Urinary bladder (tissue), 4 donors: ENCODE measurements around the gene COX5B. TPM values are rescaled to one million over a fixed set of nuclear protein-coding genes. Genes with fewer than 3 reads are reported as not detected.

ENCODE experiments used
- DNase-seq: peaks from one replicate; pipeline ENCODE4 v3.0.0-alpha.2; 2015; ENCODE audit errors: extremely low spot score
- H3K27ac ChIP-seq: one replicate; pipeline ENCODE4 v1.5.1; 2013; ENCODE audit warnings: low read depth, mild to moderate bottlenecking, moderate library complexity
- H3K36me3 ChIP-seq: one replicate; pipeline ENCODE4 v1.6.1; 2013; ENCODE audit warnings: mild to moderate bottlenecking, moderate library complexity; ENCODE audit not compliant: insufficient read depth
- H3K4me1 ChIP-seq: one replicate; pipeline ENCODE4 v1.6.1; 2013; ENCODE audit warnings: mild to moderate bottlenecking, moderate library complexity; ENCODE audit not compliant: insufficient read depth
- H3K4me3 ChIP-seq: one replicate; pipeline ENCODE4 v1.5.1; 2013; ENCODE audit warnings: low read depth, low read length
- WGBS: extraction: QIAGEN DNeasy Blood & Tissue Kit; methylation state at CpG from one replicate; pipeline ENCODE4 v1.1.7; 2013; 5-methylcytosine and 5-hydroxymethylcytosine counted together
- polyA plus RNA-seq: library from polyadenylated mRNA; stranded (reverse); fragments of 200-250 nt; gene quantifications from one replicate; pipeline ENCODE4 v1.2.3, GENCODE V29; 2013
- total RNA-seq: library from RNA; depleted of rRNA; stranded (reverse); fragments of >200 nt; gene quantifications from one replicate; pipeline ENCODE4 v1.2.3, GENCODE V29; 2014
- donor health status: healthy with polysubstance abuse.
- donor health status: healthy.

The COX5B gene
- total and polyA plus RNA-seq, 2 donors = 161 to 410 TPM

- 75% methylated on average over 13 of the region's 13 CpGs for WGBS
- DNase-seq = no peak
These were observed 12.9 kb downstream of the COX5B start for GRCh38 chr2:97658691-97659157.

GRCh38 chr2:97659256-97660043 lies 13.6 kb downstream of the COX5B start:
- H3K27ac ChIP-seq = no peak overlapping the region
- no peak for DNase-seq
- WGBS = 88% methylated on average over 29 of the region's 29 CpGs
- no peaks in the 10 kb centered on the region for H3K4me1 ChIP-seq
- H3K4me3 ChIP-seq = no peak overlapping the region
- H3K36me3 ChIP-seq = peaks cover 3% of the 10 kb centered on the region

More at GRCh38 chr2:97658691-97659157, 12.9 kb downstream of the COX5B start:
- Histone ChIP-seq H3K36me3 (peaks cover 3% of the 10 kb centered on the region), H3K4me1 (no peaks in the 10 kb centered on the region), H3K27ac (no peak overlapping the region), H3K4me3 (no peak overlapping the region)

GRCh38 chr2:97660044-97660774 lies 14.3 kb downstream of the COX5B start:
- no peaks in the 10 kb centered on the region for H3K4me1 ChIP-seq
- H3K36me3 ChIP-seq = peaks cover 3% of the 10 kb centered on the region
- H3K4me3 ChIP-seq = no peak overlapping the region
- no peak for DNase-seq
- WGBS = 94% methylated on average over 20 of the region's 20 CpGs
- H3K27ac ChIP-seq = no peak overlapping the region

- peaks cover 3% of the 10 kb centered on the region for H3K36me3 ChIP-seq
- H3K27ac ChIP-seq = no peak overlapping the region
- WGBS = 84% methylated on average over 18 of the region's 18 CpGs
- H3K4me3 ChIP-seq = no peak overlapping the region
- DNase-seq = no peak
- H3K4me1 ChIP-seq = no peaks in the 10 kb centered on the region
These were observed 15.0 kb downstream of the COX5B start for GRCh38 chr2:97660775-97661389.

GRCh38 chr2:97661927-97662326 lies 16.1 kb downstream of the COX5B start:
- Histone ChIP-seq H3K4me1 (no peaks in the 10 kb centered on the region), H3K4me3 (no peak overlapping the region), H3K27ac (no peak overlapping the region), H3K36me3 (peaks cover 3% of the 10 kb centered on the region)
- DNase-seq = no peak
- 87% methylated on average over 6 of the region's 6 CpGs for WGBS

GRCh38 chr2:97662386-97662894 lies 16.6 kb downstream of the COX5B start:
- DNase-seq = no peak
- no peaks in the 10 kb centered on the region for H3K4me1 ChIP-seq

GRCh38 chr2:97662895-97663625 lies 17.2 kb downstream of the COX5B start:
- peak; percentile 26 for DNase-seq
- H3K4me3 ChIP-seq = peak overlapping the region; percentile 93
- under 1% methylated on average over 24 of the region's 24 CpGs for WGBS
- H3K4me1 ChIP-seq = no peaks in the 10 kb centered on the region
- peak overlapping the region; percentile 94 for H3K27ac ChIP-seq
- H3K36me3 ChIP-seq = peaks cover 3% of the 10 kb centered on the region

More at GRCh38 chr2:97662386-97662894, 16.6 kb downstream of the COX5B start:
- Histone ChIP-seq H3K27ac (no peak overlapping the region), H3K36me3 (peaks cover 3% of the 10 kb centered on the region), H3K4me3 (peak overlapping the region; percentile 93)
- 35% methylated on average over 12 of the region's 12 CpGs for WGBS

GRCh38 chr2:97663626-97663961 lies 17.7 kb downstream of the COX5B start:
- Histone ChIP-seq H3K4me1 (no peaks in the 10 kb centered on the region), H3K27ac (peak overlapping the region; percentile 94), H3K36me3 (peaks cover 1% of the 10 kb centered on the region), H3K4me3 (peak overlapping the region; percentile 93)
- under 1% methylated on average over 45 of the region's 46 CpGs for WGBS
- DNase-seq = no peak

GRCh38 chr2:97663962-97664635 lies 18.2 kb downstream of the COX5B start, which contains the start of gene ACTR1B:
TSS of gene ACTR1B (minus strand) at chr2:97664044. CDS start at chr2:97663890, 154 bp downstream.
- Histone ChIP-seq H3K4me1 (no peaks in the 10 kb centered on the region), H3K27ac (peak within 1 kb of the TSS; percentile 94), H3K36me3 (no peaks in the 10 kb centered on the region), H3K4me3 (peak within 1 kb of the TSS; percentile 93)
- WGBS = under 1% methylated on average over 60 of the region's 60 CpGs
- peak; percentile 97 for DNase-seq

- Histone ChIP-seq H3K4me3 (peak overlapping the region; percentile 45), H3K4me1 (no peaks in the 10 kb centered on the region), H3K36me3 (no peaks in the 10 kb centered on the region), H3K27ac (peak overlapping the region; percentile 94)
- DNase-seq = no peak
- 6% methylated on average over 21 of the region's 21 CpGs for WGBS
These were observed 18.7 kb downstream of the COX5B start for GRCh38 chr2:97664636-97664970.

GRCh38 chr2:97669448-97669847 lies 23.6 kb downstream of the COX5B start, which contains the start of gene C2orf92:
TSS of gene C2orf92 (plus strand) at chr2:97669713. CDS start at chr2:97669789, 76 bp downstream.
- Histone ChIP-seq H3K27ac (no peak within 1 kb of the TSS), H3K36me3 (no peaks in the 10 kb centered on the region), H3K4me1 (no peaks in the 10 kb centered on the region), H3K4me3 (no peak within 1 kb of the TSS)
- 85% methylated on average over 6 of the region's 6 CpGs for WGBS
- no peak for DNase-seq

GRCh38 chr2:97670471-97670870 lies 24.6 kb downstream of the COX5B start:
- H3K27ac ChIP-seq = no peak overlapping the region
- no peaks in the 10 kb centered on the region for H3K4me1 ChIP-seq
- 96% methylated on average over 1 of the region's 1 CpG for WGBS
- H3K4me3 ChIP-seq = no peak overlapping the region
- H3K36me3 ChIP-seq = no peaks in the 10 kb centered on the region
- no peak for DNase-seq
